Natural killer cell (primary cell): ENCODE data around the gene GRIFIN. TPM values are rescaled to one million over a fixed set of nuclear protein-coding genes. Genes with fewer than 3 reads are reported as not detected.

Experiments used
- ATAC-seq, 3 donors: fragments of 150-1000 bp in 2 of 3; fragments of 200-7000 bp in 1 of 3; cut with Tn5 transposase; 1 replicate in 1 of 3; 2 replicates in 2 of 3; pipeline ENCODE4 v1.10.0; 2021; ENCODE audit warnings: mild to moderate bottlenecking in 2 of 3, moderate library complexity in 2 of 3
- DNase-seq, 2 donors: peaks; one replicate each; pipeline versions ENCODE4 v3.0.0 to v3.0.0-alpha.2; 2013 to 2021; ENCODE audit warnings: mixed read lengths in 1 of 2
- H3K27ac ChIP-seq: one replicate; pipeline ENCODE4 v1.5.1; 2013; ENCODE audit warnings: mild to moderate bottlenecking, low read length
- H3K27me3 ChIP-seq: one replicate; pipeline ENCODE4 v1.6.1; 2013; ENCODE audit warnings: low read length; ENCODE audit not compliant: control insufficient read depth, insufficient read depth
- H3K36me3 ChIP-seq: one replicate; pipeline ENCODE4 v1.6.1; 2013; ENCODE audit warnings: low read length; ENCODE audit not compliant: control insufficient read depth, insufficient read depth
- H3K4me1 ChIP-seq: one replicate; pipeline ENCODE4 v1.6.1; 2013; ENCODE audit warnings: low read length; ENCODE audit not compliant: control insufficient read depth, insufficient read depth
- H3K4me3 ChIP-seq: one replicate; pipeline ENCODE4 v1.5.1; 2013; ENCODE audit warnings: low read length
- H3K9me3 ChIP-seq: one replicate; pipeline ENCODE4 v1.6.1; 2013; ENCODE audit warnings: low read length; ENCODE audit not compliant: control insufficient read depth, insufficient read depth
- H3K27ac Mint-ChIP-seq, 2 donors: one replicate each; pipeline ENCODE4 v1.8.0; 2022; ENCODE audit warnings: mild to moderate bottlenecking in 2 of 2, mixed read lengths in 2 of 2, moderate library complexity in 1 of 2
- H3K27me3 Mint-ChIP-seq, 2 donors: one replicate each; pipeline ENCODE4 v1.8.0; 2022; ENCODE audit warnings: low read depth in 2 of 2, mixed read lengths in 2 of 2
- H3K36me3 Mint-ChIP-seq: one replicate; pipeline ENCODE4 v1.8.0; 2022; ENCODE audit warnings: mixed read lengths
- H3K4me1 Mint-ChIP-seq, 2 donors: one replicate each; pipeline ENCODE4 v1.8.0; 2022; ENCODE audit warnings: mixed read lengths in 2 of 2
- H3K4me3 Mint-ChIP-seq: one replicate; pipeline ENCODE4 v1.8.0; 2022; ENCODE audit warnings: mild to moderate bottlenecking, moderate library complexity, mixed read lengths
- H3K9me3 Mint-ChIP-seq, 2 donors: one replicate each; pipeline ENCODE4 v1.8.0; 2022; ENCODE audit warnings: mixed read lengths in 2 of 2
- WGBS: methylation state at CpG from one replicate; pipeline ENCODE4 v1.1.7; 2013; ENCODE audit warnings: missing lambda C conversion rate; ENCODE audit not compliant: insufficient coverage; 5-methylcytosine and 5-hydroxymethylcytosine counted together
- intact Hi-C: fragments of 100-400 bp; cut with micrococcal nuclease; formaldehyde crosslinking; loops from one replicate; pipeline ENCODE4 v1.14.2; 2022
- total RNA-seq, 4 donors: library from RNA; stranded (reverse); fragments of 120-200 nt in 1 of 4; gene quantifications; one replicate each; pipeline versions ENCODE4 v1.2.3 to v1.2.4, GENCODE V29; 2013 to 2022
- TF ChIP-seq, protein P1 (sequence below): fragments of 200-600 bp; IDR thresholded peaks from one replicate; pipeline ENCODE4 v1.8.0; 2022; ENCODE audit warnings: antibody characterized with exemption

Gene GRIFIN
- total RNA-seq, 3 donors from 2014 or later (not counting 1 experiment from before 2014, with no cell fraction given), result not detected

DNA sequence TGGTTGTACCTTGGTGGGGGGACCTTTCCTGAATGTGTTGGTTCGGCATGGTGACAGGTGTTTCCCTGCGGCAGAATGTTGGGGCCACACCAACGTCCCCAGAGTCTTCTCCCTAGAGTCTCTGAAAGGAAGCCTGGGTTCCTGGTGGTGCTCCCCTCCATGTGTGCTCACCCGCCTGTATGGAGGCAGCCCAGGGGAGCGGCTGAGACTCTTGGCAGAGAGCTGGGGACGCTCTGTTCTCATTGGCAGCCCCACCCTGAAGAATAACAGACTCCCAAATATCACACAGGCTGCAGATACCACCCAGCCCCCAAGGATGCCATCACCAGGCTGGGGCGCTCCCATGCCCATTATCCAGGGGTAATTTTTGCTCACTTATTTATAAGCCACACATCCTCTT lies 38.0 kb downstream of the GRIFIN start:
- H3K9me3 Mint-ChIP-seq, result no peaks in the 10 kb centered on the region
- Histone ChIP-seq H3K36me3 (peaks cover 56% of the 10 kb centered on the region), H3K9me3 (no peaks in the 10 kb centered on the region), H3K27me3 (no peaks in the 10 kb centered on the region), H3K27ac (no peak overlapping the region), H3K4me3 (no peak overlapping the region), H3K4me1 (peaks cover 39% of the 10 kb centered on the region)
- DNase-seq, result no peak
- H3K27me3 Mint-ChIP-seq, result no peaks in the 10 kb centered on the region
- TF ChIP-seq, protein P1, sequence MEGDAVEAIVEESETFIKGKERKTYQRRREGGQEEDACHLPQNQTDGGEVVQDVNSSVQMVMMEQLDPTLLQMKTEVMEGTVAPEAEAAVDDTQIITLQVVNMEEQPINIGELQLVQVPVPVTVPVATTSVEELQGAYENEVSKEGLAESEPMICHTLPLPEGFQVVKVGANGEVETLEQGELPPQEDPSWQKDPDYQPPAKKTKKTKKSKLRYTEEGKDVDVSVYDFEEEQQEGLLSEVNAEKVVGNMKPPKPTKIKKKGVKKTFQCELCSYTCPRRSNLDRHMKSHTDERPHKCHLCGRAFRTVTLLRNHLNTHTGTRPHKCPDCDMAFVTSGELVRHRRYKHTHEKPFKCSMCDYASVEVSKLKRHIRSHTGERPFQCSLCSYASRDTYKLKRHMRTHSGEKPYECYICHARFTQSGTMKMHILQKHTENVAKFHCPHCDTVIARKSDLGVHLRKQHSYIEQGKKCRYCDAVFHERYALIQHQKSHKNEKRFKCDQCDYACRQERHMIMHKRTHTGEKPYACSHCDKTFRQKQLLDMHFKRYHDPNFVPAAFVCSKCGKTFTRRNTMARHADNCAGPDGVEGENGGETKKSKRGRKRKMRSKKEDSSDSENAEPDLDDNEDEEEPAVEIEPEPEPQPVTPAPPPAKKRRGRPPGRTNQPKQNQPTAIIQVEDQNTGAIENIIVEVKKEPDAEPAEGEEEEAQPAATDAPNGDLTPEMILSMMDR, result no peak
- intact Hi-C loops, result loop anchor here (10.0 kb wide), 1 partner anchor 53 kb away; no protein-coding TSS in a partner anchor
- no peaks in the 10 kb centered on the region for H3K36me3 Mint-ChIP-seq
- WGBS, result 78% methylated on average over 7 of the region's 7 CpGs
- ATAC-seq, result no peak
- peaks cover 46 to 55% of the 10 kb centered on the region in 2 donors for H3K4me1 Mint-ChIP-seq
- no peak overlapping the region for H3K27ac Mint-ChIP-seq
- H3K4me3 Mint-ChIP-seq, result no peak overlapping the region

DNA sequence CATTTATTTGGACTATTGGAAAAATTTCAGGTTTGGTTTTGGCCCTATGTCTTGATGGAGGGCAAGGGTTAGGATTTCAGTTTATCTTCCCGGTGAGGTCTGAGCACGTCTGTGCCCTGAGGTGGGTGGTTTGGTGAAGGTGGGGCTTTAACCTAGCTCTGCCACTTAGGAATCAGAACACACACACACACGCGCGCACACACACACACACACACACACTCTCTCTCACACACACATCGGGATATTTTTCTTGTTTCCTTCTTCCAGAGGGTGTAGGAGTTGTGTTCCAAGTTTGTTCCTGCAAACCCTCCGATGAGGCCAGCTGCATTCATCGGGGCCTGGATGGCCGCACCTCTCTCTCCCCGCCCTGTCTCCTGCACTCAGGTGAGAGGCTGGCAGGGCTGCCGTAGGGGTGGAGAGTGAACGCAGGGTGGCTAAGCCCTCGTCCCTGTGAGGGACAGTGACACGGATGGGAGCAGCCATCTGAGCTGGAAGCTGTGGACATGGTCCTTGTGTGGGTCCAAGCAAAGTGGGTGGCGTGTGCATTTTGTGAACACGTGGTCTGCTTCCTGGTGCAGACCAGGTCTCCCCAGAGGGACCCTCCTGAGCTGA lies 38.6 kb downstream of the GRIFIN start:
- TF ChIP-seq, protein P1, result no peak
- intact Hi-C loops, result loop anchor here (10.0 kb wide), 1 partner anchor 53 kb away; no protein-coding TSS in a partner anchor
- no peak overlapping the region for H3K27ac ChIP-seq
- ATAC-seq, result no peak
- peaks cover 38% of the 10 kb centered on the region for H3K4me1 ChIP-seq
- no peaks in the 10 kb centered on the region for H3K27me3 ChIP-seq
- no peak for DNase-seq
- Mint-ChIP-seq H3K27me3 (no peaks in the 10 kb centered on the region), H3K27ac (peak overlapping the region in 1 of 2 donors; percentile 57), H3K4me1 (peaks cover 46 to 55% of the 10 kb centered on the region in 2 donors), H3K9me3 (no peaks in the 10 kb centered on the region), H3K4me3 (no peak overlapping the region), H3K36me3 (no peaks in the 10 kb centered on the region)
- no peaks in the 10 kb centered on the region for H3K9me3 ChIP-seq
- 93% methylated on average over 10 of the region's 16 CpGs for WGBS
- peaks cover 60% of the 10 kb centered on the region for H3K36me3 ChIP-seq
- H3K4me3 ChIP-seq, result no peak overlapping the region

DNA sequence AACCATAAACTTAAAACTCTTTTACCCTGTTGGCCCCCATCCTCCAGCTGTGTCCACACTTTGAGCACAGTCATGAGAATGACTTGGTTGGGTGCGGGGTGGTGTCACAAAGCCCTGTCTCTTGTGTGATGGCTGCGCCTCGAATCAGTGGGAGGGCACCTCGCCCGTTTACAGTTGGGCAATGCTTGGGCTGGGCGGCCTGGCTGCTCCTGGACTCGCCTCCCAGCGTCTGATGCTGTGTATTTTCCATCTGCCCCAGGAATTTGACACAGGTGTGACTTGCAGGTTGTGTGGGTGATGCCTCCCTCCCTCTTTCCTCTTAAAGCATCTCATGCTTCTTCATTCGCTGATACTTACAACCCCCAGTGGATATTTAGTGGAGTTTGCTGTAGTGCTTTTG lies 39.1 kb downstream of the GRIFIN start:
- no peak overlapping the region for H3K4me3 ChIP-seq
- peak overlapping the region in 1 of 2 donors; percentile 57 for H3K27ac Mint-ChIP-seq
- TF ChIP-seq, protein P1, result no peak
- WGBS, result 94% methylated on average over 8 of the region's 9 CpGs
- peaks cover 48 to 53% of the 10 kb centered on the region in 2 donors for H3K4me1 Mint-ChIP-seq
- intact Hi-C loops, result loop anchor here (10.0 kb wide), 1 partner anchor 52 kb away; no protein-coding TSS in a partner anchor
- ATAC-seq (no peak), DNase-seq (no peak)
- H3K9me3 Mint-ChIP-seq, result no peaks in the 10 kb centered on the region
- H3K4me1 ChIP-seq, result peaks cover 36% of the 10 kb centered on the region
- H3K9me3 ChIP-seq, result no peaks in the 10 kb centered on the region
- H3K36me3 Mint-ChIP-seq, result no peaks in the 10 kb centered on the region
- H3K27me3 ChIP-seq, result no peaks in the 10 kb centered on the region
- no peak overlapping the region for H3K27ac ChIP-seq
- no peaks in the 10 kb centered on the region for H3K27me3 Mint-ChIP-seq
- no peak overlapping the region for H3K4me3 Mint-ChIP-seq
- peaks cover 65% of the 10 kb centered on the region for H3K36me3 ChIP-seq
